Right renal cortex interstitium (tissue), 3 donors: ENCODE data around the gene MPPE1. TPM values are rescaled to one million over a fixed set of nuclear protein-coding genes. Genes with fewer than 3 reads are reported as not detected.
"Not testable (repeated sequence)": the region's sequence is repeated elsewhere in the genome, so short reads cannot be mapped to it uniquely, and the experiment has no call there.

Source experiments
- DNase-seq, 3 donors: peaks; one replicate each; pipeline ENCODE4 v3.0.0-alpha.2; 2013; ENCODE audit warnings: low read depth in 3 of 3, low spot score in 2 of 3
- polyA plus RNA-seq, 3 donors: library from polyadenylated mRNA; unstranded; fragments of 120-200 nt; gene quantifications; one replicate each; pipeline ENCODE4 v1.2.1, GENCODE V29; 2013; ENCODE audit not compliant: insufficient read length in 3 of 3

The MPPE1 gene
- polyA plus RNA-seq, 3 donors, result 38.4 to 47.2 (median 43.3) TPM

- DNase-seq, result no peak
These were observed 48.2 kb downstream of the MPPE1 start for GRCh38 chr18:11859903-11860407.

- no peak for DNase-seq
These were observed 48.8 kb downstream of the MPPE1 start for GRCh38 chr18:11859282-11859830.

DNA sequence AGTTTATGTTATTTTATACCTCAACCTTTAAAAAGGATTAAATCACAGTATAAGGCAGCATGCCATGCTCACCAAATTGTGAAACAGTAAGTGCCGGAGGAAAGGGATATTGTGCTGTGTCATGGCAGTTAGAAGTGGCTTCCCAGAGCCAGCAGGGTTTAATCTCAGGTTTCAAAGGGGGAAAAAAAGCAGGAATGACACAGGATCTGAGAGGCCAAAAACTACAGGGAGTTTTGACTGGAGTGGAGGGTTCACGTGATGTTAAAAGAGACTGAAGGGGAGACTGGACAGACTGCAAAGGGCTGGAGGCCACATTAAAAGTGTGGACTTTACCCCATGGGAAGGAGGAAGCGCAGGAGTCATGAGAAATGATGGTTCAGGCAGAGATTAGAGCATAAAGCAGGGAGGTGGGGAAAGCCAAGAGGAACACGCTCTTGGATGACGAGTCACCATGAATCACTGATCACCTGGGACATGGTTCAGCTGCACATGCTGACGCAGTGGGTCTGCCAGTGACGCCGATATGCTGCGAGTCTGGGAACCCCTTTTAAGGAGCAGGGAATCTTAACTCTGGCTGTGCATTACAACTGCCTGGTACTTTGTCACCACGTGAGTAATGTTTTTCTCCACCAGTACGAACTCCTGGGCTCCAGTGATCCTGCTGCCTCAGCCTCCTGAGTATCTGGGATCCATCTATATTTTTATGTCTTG lies 50.8 kb downstream of the MPPE1 start:
- peak; percentile 31 to 44 (median 40) for DNase-seq

- DNase-seq, result not testable (repeated sequence)
These were observed 53.6 kb downstream of the MPPE1 start for GRCh38 chr18:11854554-11854953.

- peak; percentile 16 to 19 (median 18) for DNase-seq
These were observed 56.2 kb downstream of the MPPE1 start for GRCh38 chr18:11851806-11852337.

DNA sequence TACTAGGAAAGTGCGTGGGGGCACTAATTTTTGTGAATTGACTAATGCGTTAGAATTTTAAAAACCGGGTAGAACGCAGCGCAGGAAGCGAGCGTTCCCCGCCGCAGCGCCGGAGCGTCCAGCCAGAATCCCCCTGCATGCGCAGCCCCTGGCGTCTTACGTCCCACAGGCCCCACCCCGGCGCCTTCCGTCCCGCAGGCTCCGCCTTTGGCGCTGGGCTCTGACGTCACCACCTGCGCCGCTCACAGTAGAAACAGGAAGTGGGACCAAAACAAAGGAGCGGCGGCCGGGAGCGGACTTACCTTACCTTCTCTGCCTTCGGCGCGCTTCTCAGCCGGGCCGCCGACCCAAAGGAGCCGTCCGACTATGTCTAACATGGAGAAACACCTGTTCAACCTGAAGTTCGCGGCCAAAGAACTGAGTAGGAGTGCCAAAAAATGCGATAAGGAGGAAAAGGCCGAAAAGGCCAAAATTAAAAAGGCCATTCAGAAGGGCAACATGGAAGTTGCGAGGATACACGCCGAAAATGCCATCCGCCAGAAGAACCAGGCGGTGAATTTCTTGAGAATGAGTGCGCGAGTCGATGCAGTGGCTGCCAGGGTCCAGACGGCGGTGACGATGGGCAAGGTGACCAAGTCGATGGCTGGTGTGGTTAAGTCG lies 56.8 kb downstream of the MPPE1 start, which contains the start of gene CHMP1B:
Gene CHMP1B, plus strand, starts transcription at position 268 of the 660 bp plus-strand sequence. Its CDS starts 99 bp downstream, at position 367.
- peak; percentile 88 to 95 (median 93) for DNase-seq

GRCh38 chr18:11850821-11851145 lies 57.3 kb downstream of the MPPE1 start:
- no peak for DNase-seq

DNA sequence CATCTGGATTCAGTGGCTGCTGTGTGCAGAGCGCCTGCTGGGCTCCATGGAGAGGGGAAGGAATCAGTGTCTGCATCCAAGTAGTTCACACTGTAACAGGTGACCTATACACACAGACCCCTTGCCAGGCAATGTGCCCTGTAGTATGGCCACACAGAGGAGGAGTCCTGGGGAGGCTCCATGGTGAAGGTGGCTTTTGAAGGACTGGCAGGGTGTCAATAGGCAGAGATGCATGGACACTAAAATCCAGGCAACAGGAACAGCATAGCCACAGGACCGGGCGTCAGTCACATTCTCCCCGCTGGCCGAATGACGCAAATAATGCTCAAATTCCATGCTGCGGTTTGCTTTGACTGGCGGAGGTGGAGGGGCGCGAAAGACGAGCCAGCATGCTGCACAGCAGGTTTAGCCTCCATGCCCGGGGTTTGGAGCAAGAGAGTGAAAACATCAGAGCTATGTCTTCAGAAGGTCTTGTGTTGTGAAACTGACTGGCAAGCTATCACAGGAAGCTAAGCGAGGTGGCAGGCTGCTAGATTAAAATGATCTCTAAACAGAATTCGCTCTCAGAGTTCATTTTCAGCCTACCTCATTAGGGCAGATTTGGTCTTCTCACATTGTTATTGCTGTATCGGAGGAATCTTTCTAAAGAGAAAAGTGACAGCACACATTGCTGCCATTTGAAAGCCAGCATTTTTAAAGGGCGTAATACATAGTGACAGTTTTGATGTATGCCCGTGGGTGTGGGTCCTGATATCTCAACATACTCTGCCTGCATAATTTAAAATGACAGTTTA lies 58.1 kb downstream of the MPPE1 start:
- peak; percentile 23 to 58 (median 41) for DNase-seq

- no peak for DNase-seq
These were observed 58.8 kb downstream of the MPPE1 start for GRCh38 chr18:11849279-11849678.

DNA sequence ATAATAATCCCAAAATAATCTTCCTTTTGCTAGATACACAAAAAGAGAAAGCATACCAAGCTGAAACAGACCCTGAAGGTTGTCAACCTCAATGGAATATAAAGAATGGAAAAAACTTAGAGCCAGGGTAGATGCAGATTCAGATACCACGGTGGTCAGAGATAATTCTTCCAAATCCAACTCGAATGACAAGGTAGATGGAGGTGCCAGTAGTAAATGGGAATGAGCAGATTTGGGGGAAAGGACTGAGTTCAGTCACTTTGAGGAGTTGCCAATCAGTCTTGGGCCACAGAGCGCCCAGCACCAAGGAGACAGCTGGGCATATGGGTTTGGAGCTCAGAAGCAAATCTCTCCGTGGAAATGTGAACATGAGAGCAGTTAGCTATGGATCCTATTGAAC lies 60.3 kb downstream of the MPPE1 start:
- DNase-seq, result no peak

DNA sequence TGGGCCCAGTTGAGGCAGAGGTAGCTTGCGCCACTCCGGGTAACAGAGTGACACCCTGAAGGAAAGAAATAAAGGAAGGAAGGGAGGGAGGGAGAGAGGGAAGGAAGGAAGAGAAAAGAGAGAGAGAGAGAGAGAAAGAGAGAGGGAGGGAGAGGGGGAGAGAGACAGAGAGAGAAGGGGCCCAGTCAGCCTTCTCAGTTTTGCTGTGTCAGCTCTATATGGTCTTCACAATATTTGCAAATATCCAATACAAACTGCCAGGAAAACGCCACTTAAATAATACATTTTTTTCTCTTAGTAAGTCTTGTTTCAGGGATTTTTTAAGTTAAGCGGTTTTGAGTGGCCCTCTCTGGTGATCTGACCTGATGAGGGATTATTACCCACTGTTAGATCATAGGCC lies 62.5 kb downstream of the MPPE1 start:
- no peak for DNase-seq

GRCh38 chr18:11844436-11844835 lies 63.7 kb downstream of the MPPE1 start:
- no peak for DNase-seq

DNA sequence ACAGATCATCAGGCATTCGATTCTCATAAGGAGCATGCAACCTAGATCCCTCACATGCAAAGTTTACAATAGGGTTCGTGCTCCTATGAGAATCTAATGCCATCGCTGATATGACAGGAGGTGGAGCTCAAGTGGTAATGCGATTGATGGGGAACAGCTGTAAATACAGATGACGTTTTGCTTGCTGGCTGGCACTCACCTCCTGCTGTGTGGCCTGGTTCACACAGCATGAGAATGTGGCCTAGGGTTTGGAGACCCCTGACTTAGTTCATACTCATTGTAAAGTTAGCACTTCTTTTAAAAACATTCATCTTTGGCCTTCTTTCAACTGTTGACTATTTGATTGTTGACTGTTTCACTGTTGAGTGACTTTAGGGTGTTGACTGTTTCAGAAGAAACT lies 65.6 kb downstream of the MPPE1 start:
- DNase-seq, result no peak

GRCh38 chr18:11840493-11840892 lies 67.6 kb downstream of the MPPE1 start:
- DNase-seq, result no peak

DNA sequence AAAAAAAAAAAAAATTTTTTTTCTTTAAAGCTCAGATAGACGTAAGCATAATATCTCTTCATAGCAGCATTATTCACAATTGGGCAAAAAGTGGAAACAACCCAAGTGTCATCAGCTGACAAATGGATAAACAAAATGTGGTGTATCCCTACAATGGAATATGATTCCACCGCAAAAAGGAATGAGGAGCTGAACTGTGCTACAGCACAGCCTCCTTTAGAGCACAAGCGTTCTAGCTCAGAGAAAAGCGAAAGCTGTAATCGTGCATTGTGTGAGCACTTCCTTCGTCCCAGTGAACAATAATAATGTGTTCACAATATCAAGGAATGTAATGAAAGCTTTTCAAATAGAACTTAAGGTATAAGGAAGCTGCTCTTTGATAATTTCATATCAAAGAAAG lies 68.6 kb downstream of the MPPE1 start:
- DNase-seq, result no peak

GRCh38 chr18:11834772-11835171 lies 73.3 kb downstream of the MPPE1 start:
- no peak for DNase-seq

Other genes with a start within 250 kb of the MPPE1 start
- 1 to 10 TPM; 3.8 to 5.9 (median 3.9) TPM for gene GNAL, start 219.1 kb downstream of the MPPE1 start, polyA plus RNA-seq
- 10 to 100 TPM; 48.6 to 49.6 (median 48.7) TPM for gene CHMP1B, start 56.9 kb downstream of the MPPE1 start, polyA plus RNA-seq
- gene IMPA2, start 73.2 kb upstream of the MPPE1 start, polyA plus RNA-seq, result 10 to 100 TPM; 66.0 to 91.8 (median 89.9) TPM
- under 1 TPM in 2 of 3 donors, not detected in 1; 0.03 to 0.10 TPM for gene ANKRD62, start 185.5 kb upstream of the MPPE1 start, polyA plus RNA-seq